Cardiac fibroblast (primary cell): ENCODE measurements around the gene NCOA7.
"Not testable (repeated sequence)": the region's sequence is repeated elsewhere in the genome, so short reads cannot be mapped to it uniquely, and the experiment has no call there.

Experiments
- DNase-seq, 2 donors: peaks; one replicate each; pipeline versions ENCODE4 v3.0.0 to v3.0.0-alpha.2; 2010; ENCODE audit warnings: low read depth in 2 of 2
- H3K4me3 ChIP-seq, 2 donors: replicated peaks in 1 of 2; 1 replicate in 1 of 2; 2 replicates in 1 of 2; pipeline ENCODE4 v1.5.1; 2011; ENCODE audit warnings: low read depth in 2 of 2, low read length in 2 of 2, mild to moderate bottlenecking in 2 of 2, moderate library complexity in 1 of 2
- TF ChIP-seq, protein P1 (sequence below): IDR thresholded peaks from one replicate; pipeline ENCODE4 v1.5.1; 2011; ENCODE audit warnings: low read depth, mild to moderate bottlenecking, low read length, inconsistent platforms

The NCOA7 gene

DNA sequence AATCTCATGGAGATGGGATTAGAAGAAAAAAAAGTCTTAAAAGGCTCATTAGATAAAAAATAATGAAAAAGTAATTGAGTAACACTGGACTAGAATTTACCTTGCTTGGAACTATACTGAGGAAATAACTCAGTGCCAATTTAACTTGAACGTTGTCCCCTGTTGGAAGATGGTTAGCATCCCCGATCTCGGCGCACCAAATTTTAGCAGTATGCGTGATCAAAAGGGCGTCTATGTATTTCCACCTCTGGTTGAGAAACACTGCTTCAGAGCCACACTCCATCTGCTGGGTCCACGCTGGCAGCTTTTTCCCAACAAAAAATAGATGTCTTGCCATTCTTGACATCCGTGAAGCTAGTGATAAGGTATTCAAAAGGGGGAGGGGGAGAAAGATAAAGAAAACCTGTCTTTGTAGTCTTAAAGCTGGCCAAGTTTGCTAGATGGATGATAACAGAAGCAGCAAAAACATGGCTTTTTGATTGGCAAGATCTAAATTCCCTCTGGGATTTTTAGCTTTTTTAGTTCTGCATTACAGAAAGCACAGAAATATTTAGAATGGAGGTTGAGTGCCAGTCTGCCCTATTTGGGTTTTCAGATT is 172.2 kb downstream of the NCOA7 start:
- TF ChIP-seq, protein P1, sequence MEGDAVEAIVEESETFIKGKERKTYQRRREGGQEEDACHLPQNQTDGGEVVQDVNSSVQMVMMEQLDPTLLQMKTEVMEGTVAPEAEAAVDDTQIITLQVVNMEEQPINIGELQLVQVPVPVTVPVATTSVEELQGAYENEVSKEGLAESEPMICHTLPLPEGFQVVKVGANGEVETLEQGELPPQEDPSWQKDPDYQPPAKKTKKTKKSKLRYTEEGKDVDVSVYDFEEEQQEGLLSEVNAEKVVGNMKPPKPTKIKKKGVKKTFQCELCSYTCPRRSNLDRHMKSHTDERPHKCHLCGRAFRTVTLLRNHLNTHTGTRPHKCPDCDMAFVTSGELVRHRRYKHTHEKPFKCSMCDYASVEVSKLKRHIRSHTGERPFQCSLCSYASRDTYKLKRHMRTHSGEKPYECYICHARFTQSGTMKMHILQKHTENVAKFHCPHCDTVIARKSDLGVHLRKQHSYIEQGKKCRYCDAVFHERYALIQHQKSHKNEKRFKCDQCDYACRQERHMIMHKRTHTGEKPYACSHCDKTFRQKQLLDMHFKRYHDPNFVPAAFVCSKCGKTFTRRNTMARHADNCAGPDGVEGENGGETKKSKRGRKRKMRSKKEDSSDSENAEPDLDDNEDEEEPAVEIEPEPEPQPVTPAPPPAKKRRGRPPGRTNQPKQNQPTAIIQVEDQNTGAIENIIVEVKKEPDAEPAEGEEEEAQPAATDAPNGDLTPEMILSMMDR: no peak
- no peak for DNase-seq
- H3K4me3 ChIP-seq: no peak overlapping the region

DNA sequence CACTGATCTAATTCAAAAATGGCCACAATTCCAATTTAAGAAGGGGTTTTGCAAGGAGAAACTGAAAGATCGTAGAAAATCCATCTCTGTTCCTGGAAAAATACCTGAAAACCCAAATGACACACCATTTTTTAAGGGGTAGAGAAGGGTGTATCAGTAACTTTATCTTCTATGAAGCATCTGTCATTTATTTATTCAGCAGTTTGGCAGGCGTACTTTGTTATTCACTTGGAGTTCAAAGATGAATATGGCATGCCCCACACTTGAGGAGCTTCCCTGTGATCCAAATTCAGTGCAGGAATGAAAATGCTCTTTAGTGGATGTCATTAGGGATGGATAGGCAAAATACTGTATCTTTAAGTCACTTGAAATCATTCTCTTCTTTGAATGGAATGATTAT is 173.1 kb downstream of the NCOA7 start:
- DNase-seq: no peak
- no peak overlapping the region for H3K4me3 ChIP-seq
- TF ChIP-seq, protein P1: no peak

DNA sequence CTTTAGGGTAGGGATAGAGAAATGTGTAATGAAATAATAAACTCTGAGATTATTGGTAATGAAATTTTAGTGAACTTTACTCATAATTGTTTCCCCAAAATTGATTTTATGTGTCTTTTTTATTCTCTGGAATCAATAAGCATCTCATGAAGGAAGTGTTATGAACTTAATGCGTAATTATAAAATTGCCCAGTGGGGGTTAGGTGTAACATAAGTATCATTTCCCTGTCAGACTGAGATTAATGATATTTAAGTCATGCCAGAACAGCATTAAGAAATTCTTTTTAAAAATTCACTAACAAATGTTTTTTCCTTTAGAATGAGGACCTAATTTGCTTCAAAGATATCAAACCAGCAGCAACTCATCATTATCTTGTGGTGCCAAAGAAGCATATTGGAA is 175.8 kb downstream of the NCOA7 start:
- H3K4me3 ChIP-seq: no peak overlapping the region
- no peak for DNase-seq
- TF ChIP-seq, protein P1: no peak

DNA sequence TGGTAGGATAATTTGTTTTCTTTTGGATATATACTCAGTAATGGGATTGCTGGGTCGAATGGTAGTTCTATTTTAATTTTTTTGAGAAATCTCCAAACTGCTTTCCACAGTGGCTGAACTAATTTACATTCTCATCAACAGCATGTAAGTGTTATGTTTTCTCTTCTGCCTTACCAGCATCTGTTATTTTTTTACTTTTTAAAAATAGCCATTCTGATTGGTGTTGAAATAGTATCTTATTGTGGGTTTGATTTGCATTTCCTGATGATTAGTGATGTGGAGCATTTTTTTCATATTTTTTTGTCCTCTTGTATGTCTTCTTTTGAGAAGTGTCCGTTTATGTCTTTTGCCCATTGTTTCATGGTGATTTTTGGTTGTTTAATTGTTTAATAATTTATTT is 177.7 kb downstream of the NCOA7 start:
- H3K4me3 ChIP-seq: no peak overlapping the region
- no peak for DNase-seq
- TF ChIP-seq, protein P1: no peak

DNA sequence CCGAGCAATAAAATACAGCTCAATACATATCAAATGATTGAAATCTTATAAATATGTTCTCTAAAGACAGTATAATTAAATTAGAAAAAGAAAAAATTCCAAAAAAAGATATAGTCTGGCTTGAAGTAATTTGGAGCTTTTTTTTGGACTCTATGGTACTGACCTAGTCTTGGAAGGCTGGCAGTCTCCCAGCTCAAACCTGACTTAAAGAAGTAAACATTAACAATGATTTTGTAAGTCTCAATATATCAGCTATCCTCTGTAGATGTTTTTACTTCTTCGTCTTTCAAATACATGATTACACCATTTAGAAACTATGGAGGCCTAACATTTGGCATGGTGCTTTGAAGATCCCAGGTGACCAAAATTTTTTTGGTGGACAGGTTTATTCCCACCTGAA is 180.0 kb downstream of the NCOA7 start:
- DNase-seq: no peak
- TF ChIP-seq, protein P1: no peak
- H3K4me3 ChIP-seq: no peak overlapping the region

DNA sequence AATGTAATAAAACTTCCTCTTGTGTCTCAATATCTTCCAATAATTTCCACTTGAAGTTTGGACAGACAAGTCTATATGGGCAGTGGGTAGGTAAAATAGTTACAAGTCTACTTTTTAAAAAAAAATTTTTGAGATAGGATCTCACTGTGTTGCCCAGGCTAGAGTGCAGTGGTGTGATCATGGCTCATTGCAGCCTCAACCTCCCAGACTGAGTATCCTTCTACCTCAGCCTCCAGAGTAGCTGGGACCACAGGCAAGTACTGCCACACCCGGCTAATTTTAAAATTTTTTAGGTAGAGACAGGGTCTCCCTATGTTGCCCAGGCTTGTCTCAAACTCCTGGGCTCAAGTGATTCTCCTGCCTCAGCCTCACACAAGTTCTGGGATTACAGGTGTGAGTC is 181.7 kb downstream of the NCOA7 start:
- H3K4me3 ChIP-seq: not testable (repeated sequence)

DNA sequence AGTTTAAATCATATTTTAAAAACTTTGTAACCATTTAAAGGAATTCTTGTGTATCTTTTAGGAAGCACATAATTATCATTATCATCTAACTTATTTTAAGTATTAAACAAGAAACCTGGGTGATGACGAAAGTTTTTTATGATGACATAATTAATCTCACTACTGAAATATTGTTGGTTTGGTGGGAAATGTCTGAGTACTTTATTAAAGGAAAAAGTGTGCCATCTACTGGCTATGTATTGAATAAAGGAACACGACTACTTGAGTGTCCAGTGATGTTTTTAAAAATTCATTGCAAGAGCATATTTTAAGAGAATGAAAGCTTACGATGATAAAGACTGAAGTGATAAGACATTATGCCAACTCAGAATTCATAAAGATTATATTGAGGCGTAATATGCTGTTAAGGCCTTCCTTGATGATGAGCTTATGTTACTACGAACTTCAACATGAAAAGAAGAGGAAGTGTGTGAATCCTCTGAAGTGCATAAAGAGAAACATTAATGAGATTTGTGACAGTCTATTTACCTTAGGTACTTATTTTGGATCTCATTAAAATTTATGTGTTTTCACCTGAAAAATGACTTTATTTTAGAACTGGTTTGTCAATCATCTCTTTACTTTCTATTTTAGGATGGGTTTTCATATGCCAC is 183.6 kb downstream of the NCOA7 start:
- TF ChIP-seq, protein P1: peak; percentile 40
- no peak overlapping the region for H3K4me3 ChIP-seq
- DNase-seq: peak; percentile 81 to 83

More for the DNA sequence above, 181.7 kb downstream of the NCOA7 start:
- not testable (repeated sequence) for DNase-seq
